ENCODE results near the gene TRIP11. TPM values are rescaled to one million over a fixed set of nuclear protein-coding genes. Genes with fewer than 3 reads are reported as not detected.

The TRIP11 gene
- total RNA-seq, 1 donor from 2014 or later: 59.5 TPM

DNA sequence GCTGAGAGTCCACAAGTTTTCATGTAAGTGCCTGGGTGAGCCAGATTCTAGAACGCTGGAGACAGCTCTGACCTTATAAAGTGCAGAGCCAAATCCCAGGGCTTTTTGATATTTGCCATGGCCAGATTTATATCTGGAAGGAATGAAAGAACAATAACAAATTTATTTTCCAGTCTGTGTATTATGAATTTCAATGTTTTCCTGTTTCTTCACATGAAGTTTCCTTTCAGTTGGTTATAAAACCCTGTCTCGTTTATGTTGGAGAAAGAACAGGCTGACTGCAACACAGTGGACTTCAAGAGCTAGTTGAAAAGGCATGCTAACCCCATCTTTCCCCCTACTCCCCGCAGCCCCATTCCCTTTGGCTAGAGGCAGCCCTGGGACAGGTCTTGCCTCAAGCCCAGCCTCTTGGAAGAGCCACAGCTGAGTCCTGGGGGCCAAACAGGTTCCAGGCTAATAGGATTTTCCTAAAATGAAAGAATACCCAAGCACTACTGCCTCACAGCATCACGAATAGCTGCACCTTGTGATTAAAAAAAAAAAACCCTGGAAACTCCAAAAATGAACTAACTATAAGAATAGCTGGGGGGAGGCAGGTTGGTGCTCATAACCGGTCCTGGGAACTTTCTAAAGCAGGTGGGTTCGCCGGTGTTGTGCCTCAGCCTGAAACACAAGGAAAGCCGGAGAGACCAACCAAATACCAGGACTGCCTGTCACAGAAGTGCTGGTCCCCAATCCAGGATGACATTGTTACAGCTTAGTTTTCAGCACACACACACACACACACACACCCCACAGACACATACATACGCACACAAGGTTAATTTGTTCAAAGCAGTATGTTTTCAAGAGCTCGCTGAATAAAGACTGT, 93.9 kb downstream of the TRIP11 start:
- Mint-ChIP-seq H3K9me3 (no peaks in the 10 kb centered on the region), H3K4me1 (peaks cover 10% of the 10 kb centered on the region), H3K27me3 (peaks cover 45% of the 10 kb centered on the region), H3K4me3 (no peak overlapping the region), H3K36me3 (ENCODE audit: low read depth) (no peaks in the 10 kb centered on the region), H3K27ac (no peak overlapping the region)
- ATAC-seq (ENCODE audit: low read depth) (no peak), DNase-seq (no peak)
- intact Hi-C loops (cut with micrococcal nuclease): no loop called here
- POLR2A ChIA-PET: no interaction called here
- TF ChIP-seq, protein P1, sequence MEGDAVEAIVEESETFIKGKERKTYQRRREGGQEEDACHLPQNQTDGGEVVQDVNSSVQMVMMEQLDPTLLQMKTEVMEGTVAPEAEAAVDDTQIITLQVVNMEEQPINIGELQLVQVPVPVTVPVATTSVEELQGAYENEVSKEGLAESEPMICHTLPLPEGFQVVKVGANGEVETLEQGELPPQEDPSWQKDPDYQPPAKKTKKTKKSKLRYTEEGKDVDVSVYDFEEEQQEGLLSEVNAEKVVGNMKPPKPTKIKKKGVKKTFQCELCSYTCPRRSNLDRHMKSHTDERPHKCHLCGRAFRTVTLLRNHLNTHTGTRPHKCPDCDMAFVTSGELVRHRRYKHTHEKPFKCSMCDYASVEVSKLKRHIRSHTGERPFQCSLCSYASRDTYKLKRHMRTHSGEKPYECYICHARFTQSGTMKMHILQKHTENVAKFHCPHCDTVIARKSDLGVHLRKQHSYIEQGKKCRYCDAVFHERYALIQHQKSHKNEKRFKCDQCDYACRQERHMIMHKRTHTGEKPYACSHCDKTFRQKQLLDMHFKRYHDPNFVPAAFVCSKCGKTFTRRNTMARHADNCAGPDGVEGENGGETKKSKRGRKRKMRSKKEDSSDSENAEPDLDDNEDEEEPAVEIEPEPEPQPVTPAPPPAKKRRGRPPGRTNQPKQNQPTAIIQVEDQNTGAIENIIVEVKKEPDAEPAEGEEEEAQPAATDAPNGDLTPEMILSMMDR (IDR thresholded peaks at IDR 0.05): no peak
- CTCF ChIA-PET: no interaction called here

GRCh38 chr14:91942946-91943345, 96.9 kb downstream of the TRIP11 start:
- ATAC-seq (ENCODE audit: low read depth) (no peak), DNase-seq (no peak)
- CTCF ChIA-PET: no interaction called here
- Mint-ChIP-seq H3K27me3 (peaks cover 30% of the 10 kb centered on the region), H3K36me3 (ENCODE audit: low read depth) (no peaks in the 10 kb centered on the region), H3K4me1 (peaks cover 10% of the 10 kb centered on the region), H3K27ac (no peak overlapping the region), H3K4me3 (no peak overlapping the region), H3K9me3 (no peaks in the 10 kb centered on the region)
- TF ChIP-seq, protein P1 (IDR thresholded peaks at IDR 0.05): no peak
- POLR2A ChIA-PET: no interaction called here
- intact Hi-C loops (cut with micrococcal nuclease): no loop called here

- peaks cover 30% of the 10 kb centered on the region for H3K27me3 Mint-ChIP-seq
- no peak overlapping the region for H3K4me3 Mint-ChIP-seq
- no peak overlapping the region for H3K27ac Mint-ChIP-seq
- POLR2A ChIA-PET: no interaction called here
- CTCF ChIA-PET: no interaction called here
- TF ChIP-seq, protein P1 (IDR thresholded peaks at IDR 0.05): no peak
- no peaks in the 10 kb centered on the region for H3K9me3 Mint-ChIP-seq
- DNase-seq (no peak), ATAC-seq (ENCODE audit: low read depth) (no peak)
- intact Hi-C loops (cut with micrococcal nuclease): no loop called here
- peaks cover 7% of the 10 kb centered on the region for H3K4me1 Mint-ChIP-seq
- H3K36me3 Mint-ChIP-seq (ENCODE audit: low read depth): no peaks in the 10 kb centered on the region
These were observed 97.7 kb downstream of the TRIP11 start for GRCh38 chr14:91942128-91942527.

GRCh38 chr14:91940209-91940608, 99.7 kb downstream of the TRIP11 start:
- no peaks in the 10 kb centered on the region for H3K36me3 Mint-ChIP-seq (ENCODE audit: low read depth)
- H3K9me3 Mint-ChIP-seq: no peaks in the 10 kb centered on the region
- H3K27me3 Mint-ChIP-seq: peaks cover 18% of the 10 kb centered on the region
- no peak for ATAC-seq (ENCODE audit: low read depth)
- H3K4me3 Mint-ChIP-seq: no peak overlapping the region
- POLR2A ChIA-PET: no interaction called here
- no peaks in the 10 kb centered on the region for H3K4me1 Mint-ChIP-seq
- intact Hi-C loops (cut with micrococcal nuclease): no loop called here
- DNase-seq: no peak
- H3K27ac Mint-ChIP-seq: no peak overlapping the region
- TF ChIP-seq, protein P1 (IDR thresholded peaks at IDR 0.05): no peak
- CTCF ChIA-PET: no interaction called here

DNA sequence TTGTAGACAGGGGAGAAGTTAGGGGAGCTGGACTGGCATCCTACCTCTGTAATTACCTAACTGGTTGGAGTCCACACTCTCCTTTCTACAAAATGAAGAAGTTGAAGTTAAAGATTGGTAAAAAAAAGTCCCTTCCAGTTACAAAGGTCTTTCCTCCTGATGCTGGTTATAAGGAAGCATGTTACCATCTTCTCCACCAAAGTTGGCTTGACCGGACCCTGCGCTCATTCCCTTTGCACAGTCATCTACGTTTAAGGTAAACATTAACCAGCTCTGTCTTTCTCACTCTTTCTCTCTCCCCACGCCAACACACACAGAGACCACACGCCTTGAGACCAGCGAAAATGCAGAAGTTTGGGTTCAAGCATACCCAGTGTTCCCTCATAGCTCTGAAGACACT, 104.3 kb downstream of the TRIP11 start:
- Mint-ChIP-seq H3K4me3 (no peak overlapping the region), H3K9me3 (no peaks in the 10 kb centered on the region), H3K4me1 (no peaks in the 10 kb centered on the region), H3K36me3 (ENCODE audit: low read depth) (no peaks in the 10 kb centered on the region), H3K27ac (no peak overlapping the region), H3K27me3 (peaks cover 8% of the 10 kb centered on the region)
- TF ChIP-seq, protein P1 (IDR thresholded peaks at IDR 0.05): no peak
- intact Hi-C loops (cut with micrococcal nuclease): no loop called here
- ChIA-PET POLR2A (no interaction called here), CTCF (no interaction called here)
- DNase-seq: no peak
- ATAC-seq (ENCODE audit: low read depth): no peak

All from activated B cell treated with CpG ODN at 0.5 μM for 24 hours (primary cell).